Dendritic cell treated with granulocyte-macrophage colony-stimulating factor and Interleukin-4, amounts not matched to agents 40 ng/mL and 50 ng/mL, for 4 days (primary cell): ENCODE data around the gene DARS1.

ENCODE experiments used
- H3K27ac Mint-ChIP-seq: one replicate; pipeline ENCODE4 v1.8.0; 2022; ENCODE audit warnings: mild to moderate bottlenecking, mixed read lengths
- H3K27me3 Mint-ChIP-seq: one replicate; pipeline ENCODE4 v1.8.0; 2022; ENCODE audit warnings: mild to moderate bottlenecking, mixed read lengths
- H3K36me3 Mint-ChIP-seq: one replicate; pipeline ENCODE4 v1.8.0; 2022; ENCODE audit warnings: low read depth, mixed read lengths
- H3K4me1 Mint-ChIP-seq: one replicate; pipeline ENCODE4 v1.8.0; 2022; ENCODE audit warnings: low read depth, mixed read lengths
- H3K4me3 Mint-ChIP-seq: one replicate; pipeline ENCODE4 v1.8.0; 2022; ENCODE audit warnings: mild to moderate bottlenecking, moderate library complexity, mixed read lengths
- H3K9me3 Mint-ChIP-seq: one replicate; pipeline ENCODE4 v1.8.0; 2022; ENCODE audit warnings: mixed read lengths
- intact Hi-C: fragments of 100-400 bp; cut with micrococcal nuclease; formaldehyde crosslinking; loops from one replicate; pipeline ENCODE4 v1.15.0; 2022

The DARS1 gene

DNA sequence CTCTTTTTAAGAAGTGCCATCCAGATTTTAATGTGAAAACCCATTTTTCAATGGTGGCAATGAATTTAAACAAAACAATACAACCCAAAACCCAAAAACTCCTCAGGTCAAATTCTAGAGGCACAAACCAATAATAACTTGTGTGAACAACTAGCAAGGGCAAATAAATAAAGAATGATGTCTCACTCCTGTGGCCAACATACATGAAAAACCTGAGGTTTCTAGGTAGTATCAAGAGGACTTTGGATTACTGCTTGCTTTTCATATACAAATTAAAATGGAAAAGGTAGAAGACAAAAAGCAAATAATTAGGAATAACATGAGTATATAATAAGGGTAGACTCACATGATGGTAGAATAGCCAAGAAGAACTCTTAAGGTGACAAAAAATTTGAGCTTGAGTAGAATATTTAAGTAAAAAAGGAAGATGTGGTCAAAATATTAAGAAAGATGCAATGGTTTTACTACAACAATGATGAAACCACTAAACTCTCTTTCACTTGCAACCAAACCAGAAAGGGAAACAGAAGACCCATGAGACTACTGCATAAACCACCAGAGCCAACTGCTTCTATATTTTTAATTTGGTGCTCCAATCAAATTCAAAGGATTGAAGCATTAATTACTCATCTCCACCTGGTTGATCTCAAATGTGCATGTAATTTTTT is 53.5 kb downstream of the DARS1 start:
- intact Hi-C loops: no loop called here
- Mint-ChIP-seq H3K27me3 (no peaks in the 10 kb centered on the region), H3K4me1 (peaks cover 15% of the 10 kb centered on the region), H3K4me3 (no peak overlapping the region), H3K9me3 (no peaks in the 10 kb centered on the region), H3K27ac (no peak overlapping the region), H3K36me3 (peaks cover 65% of the 10 kb centered on the region)

DNA sequence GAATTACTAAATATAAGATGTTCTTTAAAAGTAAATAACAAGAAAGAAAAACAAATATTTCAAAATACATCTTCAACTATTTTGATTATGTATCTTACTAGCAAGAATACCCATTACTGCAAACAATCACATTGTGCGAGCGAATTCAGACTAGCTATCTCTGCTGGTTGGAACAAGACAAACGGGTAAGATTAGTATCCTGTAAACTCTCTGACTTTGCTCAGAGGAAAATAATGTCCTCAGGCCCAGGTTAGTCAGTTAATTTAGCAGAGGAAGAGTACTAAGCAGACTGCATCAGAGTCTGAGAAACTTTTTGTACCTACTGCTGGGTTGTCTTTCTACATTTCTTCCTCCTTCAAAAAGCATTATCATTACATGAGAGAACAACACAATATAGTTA is 58.8 kb downstream of the DARS1 start:
- peaks cover 44% of the 10 kb centered on the region for H3K36me3 Mint-ChIP-seq
- H3K27ac Mint-ChIP-seq: no peak overlapping the region
- H3K4me1 Mint-ChIP-seq: peaks cover under 1% of the 10 kb centered on the region
- H3K27me3 Mint-ChIP-seq: no peaks in the 10 kb centered on the region
- intact Hi-C loops: loop anchor here (10.0 kb wide), 1 partner anchor 48 kb away; no protein-coding TSS in a partner anchor
- H3K4me3 Mint-ChIP-seq: no peak overlapping the region
- no peaks in the 10 kb centered on the region for H3K9me3 Mint-ChIP-seq

DNA sequence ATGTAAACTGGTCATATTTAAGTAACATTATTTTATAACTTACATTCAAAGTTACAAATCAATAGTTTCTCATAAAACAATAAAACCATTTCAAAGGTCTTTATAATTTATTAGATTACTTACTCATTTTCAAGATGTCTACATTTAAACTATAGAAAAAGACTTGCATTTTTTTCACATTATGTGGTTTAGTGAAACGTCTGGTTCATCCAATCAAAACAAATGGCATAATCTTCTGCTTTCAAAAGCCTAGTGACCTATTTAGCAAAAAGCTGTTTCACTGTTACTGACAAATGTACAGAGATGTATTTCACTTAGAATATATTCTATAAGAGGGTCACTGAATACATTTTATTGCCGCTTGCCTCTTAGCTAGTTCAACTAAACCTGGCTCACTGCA is 59.9 kb downstream of the DARS1 start:
- Mint-ChIP-seq H3K27ac (no peak overlapping the region), H3K4me1 (no peaks in the 10 kb centered on the region), H3K27me3 (no peaks in the 10 kb centered on the region), H3K4me3 (no peak overlapping the region), H3K36me3 (peaks cover 41% of the 10 kb centered on the region), H3K9me3 (no peaks in the 10 kb centered on the region)
- intact Hi-C loops: loop anchor here (10.0 kb wide), 1 partner anchor 49 kb away; no protein-coding TSS in a partner anchor

DNA sequence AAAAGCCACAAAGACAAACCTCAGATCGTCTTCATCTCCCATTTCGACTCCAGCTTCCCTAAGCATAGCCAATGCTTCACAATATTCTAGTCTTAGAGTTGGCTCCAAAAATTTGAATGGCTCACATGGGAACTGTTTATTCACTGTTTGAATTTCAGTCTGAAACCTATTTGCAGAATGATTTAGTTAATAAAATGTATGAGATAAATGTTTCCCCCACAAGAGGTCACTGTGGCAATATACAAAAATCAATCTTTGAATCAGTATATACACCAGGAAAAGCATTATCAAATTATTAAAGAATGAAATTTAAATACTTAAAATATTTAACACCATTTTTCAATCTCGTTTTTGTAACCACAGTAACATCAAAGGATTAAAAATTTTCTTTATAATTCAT is 69.2 kb downstream of the DARS1 start:
- Mint-ChIP-seq H3K4me3 (no peak overlapping the region), H3K9me3 (no peaks in the 10 kb centered on the region), H3K27ac (no peak overlapping the region), H3K4me1 (no peaks in the 10 kb centered on the region), H3K27me3 (no peaks in the 10 kb centered on the region), H3K36me3 (peaks cover 46% of the 10 kb centered on the region)
- intact Hi-C loops: loop anchor here (10.0 kb wide), 1 partner anchor 209 kb away; no protein-coding TSS in a partner anchor

DNA sequence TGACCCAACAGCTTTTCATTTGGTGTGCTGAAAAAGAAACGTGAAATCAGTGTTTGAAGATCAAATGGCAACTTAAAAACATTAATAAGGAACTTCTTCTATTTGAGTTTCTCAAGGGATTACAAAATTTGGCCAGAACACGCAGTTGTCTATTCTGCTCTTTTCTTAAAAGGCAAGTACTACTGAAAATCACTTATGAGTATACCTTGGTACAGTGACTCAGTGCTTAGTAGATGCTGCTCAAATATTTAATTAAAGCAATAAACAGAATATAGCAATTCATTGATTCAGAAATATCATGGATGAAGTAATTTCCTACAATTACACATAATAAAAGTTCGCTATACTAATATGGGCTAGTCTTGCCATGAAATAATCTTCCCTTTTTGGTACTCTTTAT is 70.9 kb downstream of the DARS1 start:
- Mint-ChIP-seq H3K36me3 (peaks cover 49% of the 10 kb centered on the region), H3K4me1 (no peaks in the 10 kb centered on the region), H3K9me3 (no peaks in the 10 kb centered on the region), H3K27ac (no peak overlapping the region), H3K27me3 (no peaks in the 10 kb centered on the region), H3K4me3 (no peak overlapping the region)
- intact Hi-C loops: loop anchor here (1.0 to 10.0 kb wide), 2 partner anchors 210 to 464 kb away; no protein-coding TSS in a partner anchor

DNA sequence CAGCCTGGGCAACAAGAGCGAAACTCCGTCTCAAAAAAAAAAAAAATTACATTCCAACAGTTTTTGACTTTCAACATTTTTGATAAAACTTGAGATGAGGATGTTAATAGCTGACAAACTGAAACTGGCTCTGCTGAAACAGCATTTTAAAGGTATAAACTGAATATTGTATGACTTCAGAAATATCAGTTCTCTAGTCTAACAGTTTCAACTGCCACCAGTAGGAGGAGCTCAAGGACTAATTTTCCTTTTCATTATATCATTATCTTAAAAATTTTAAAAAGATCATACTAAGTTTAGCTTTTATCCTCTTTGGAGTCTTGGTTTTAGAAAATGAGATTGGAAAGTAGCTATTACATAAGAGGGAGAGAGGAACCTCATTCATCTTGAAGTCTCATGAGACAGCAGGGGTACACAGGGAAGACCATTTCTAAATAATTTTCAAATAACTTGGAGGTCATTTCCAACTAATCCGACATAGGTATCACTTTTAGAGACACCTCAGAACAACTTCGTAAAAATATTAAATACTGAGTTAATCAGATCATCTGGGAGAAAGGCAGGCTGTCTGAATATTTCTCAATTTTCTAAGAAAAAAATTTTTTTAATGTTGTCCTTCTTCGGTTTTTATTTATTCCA is 71.6 kb downstream of the DARS1 start:
- H3K36me3 Mint-ChIP-seq: peaks cover 49% of the 10 kb centered on the region
- no peaks in the 10 kb centered on the region for H3K4me1 Mint-ChIP-seq
- no peak overlapping the region for H3K4me3 Mint-ChIP-seq
- H3K27me3 Mint-ChIP-seq: no peaks in the 10 kb centered on the region
- intact Hi-C loops: loop anchor here (1.0 to 10.0 kb wide), 2 partner anchors 211 to 464 kb away; no protein-coding TSS in a partner anchor
- no peak overlapping the region for H3K27ac Mint-ChIP-seq
- H3K9me3 Mint-ChIP-seq: no peaks in the 10 kb centered on the region

DNA sequence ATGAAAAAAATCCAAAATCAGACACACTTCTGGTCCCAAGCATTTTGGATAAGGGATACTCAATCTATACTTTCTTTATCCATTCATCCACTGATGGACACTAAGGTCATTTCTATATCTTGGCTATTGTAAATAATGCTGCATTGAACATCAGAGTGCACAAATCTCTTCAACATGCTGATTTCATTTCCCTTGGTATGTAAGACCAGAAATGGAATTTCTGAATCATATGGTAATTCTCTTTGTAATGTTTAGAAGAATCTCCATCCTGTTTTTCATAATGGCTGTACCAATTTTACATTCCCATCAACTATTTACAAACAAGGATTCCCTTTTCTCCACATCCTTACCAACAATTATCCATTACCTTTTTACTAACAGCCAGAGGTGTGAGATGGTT is 75.5 kb downstream of the DARS1 start:
- Mint-ChIP-seq H3K27ac (no peak overlapping the region), H3K36me3 (peaks cover 74% of the 10 kb centered on the region)

DNA sequence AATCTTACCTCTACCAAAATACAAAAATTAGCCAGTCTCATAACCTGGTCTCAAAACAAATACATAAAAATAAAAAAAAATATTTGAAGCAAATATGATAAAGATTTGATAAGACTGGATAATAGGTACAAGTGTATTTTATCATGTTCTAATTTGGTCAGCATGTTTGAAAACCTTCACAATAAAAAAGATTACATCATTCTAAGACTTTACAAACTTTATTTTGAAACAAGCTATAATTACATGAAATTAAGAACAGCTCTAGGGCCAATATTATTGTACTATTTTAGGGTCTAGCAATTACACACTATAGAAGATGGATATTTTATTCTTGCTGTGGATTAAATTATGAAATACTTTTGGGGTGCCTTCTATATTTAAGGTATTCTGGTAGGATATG is 79.7 kb downstream of the DARS1 start:
- Mint-ChIP-seq H3K27ac (no peak overlapping the region), H3K36me3 (peaks cover 72% of the 10 kb centered on the region), H3K4me1 (no peaks in the 10 kb centered on the region), H3K4me3 (no peak overlapping the region), H3K27me3 (no peaks in the 10 kb centered on the region), H3K9me3 (no peaks in the 10 kb centered on the region)
- intact Hi-C loops: no loop called here

More for the DNA sequence above, 75.5 kb downstream of the DARS1 start:
- no peaks in the 10 kb centered on the region for H3K27me3 Mint-ChIP-seq
- no peaks in the 10 kb centered on the region for H3K9me3 Mint-ChIP-seq
- H3K4me3 Mint-ChIP-seq: no peak overlapping the region
- intact Hi-C loops: loop anchor here (10.0 kb wide), 1 partner anchor 215 kb away; no protein-coding TSS in a partner anchor
- no peaks in the 10 kb centered on the region for H3K4me1 Mint-ChIP-seq

DNA sequence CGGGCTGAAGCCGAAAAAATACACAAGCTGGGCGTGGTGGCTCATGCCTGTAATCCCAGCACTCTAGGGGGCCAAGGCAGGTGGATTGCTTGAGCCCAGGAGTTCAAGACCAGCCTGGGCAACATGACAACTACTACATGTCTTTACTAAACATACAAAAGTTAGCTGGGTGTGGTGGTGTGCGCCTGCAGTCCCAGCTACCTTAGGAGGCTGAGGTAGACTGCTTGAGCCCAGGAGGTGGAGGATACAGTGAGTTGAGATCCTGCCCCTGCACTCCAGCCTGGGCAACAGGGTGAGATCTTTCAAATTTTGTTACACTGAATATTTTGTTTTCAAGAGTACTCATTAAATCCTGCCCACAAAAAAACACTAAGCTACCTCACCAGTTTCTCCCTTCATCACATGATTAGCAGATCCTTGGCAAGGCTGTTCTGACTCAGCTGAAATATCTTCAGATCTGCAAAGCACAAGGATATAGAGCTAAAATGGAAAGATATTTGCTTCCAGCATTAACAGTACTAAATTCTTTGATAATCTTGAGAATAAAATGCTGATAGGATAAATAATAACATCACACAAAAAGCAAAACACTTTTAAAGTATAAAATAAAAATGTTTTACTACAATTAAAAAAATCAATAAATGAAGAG is 81.0 kb downstream of the DARS1 start:
- intact Hi-C loops: no loop called here
- Mint-ChIP-seq H3K4me1 (no peaks in the 10 kb centered on the region), H3K36me3 (peaks cover 60% of the 10 kb centered on the region), H3K4me3 (no peak overlapping the region), H3K27ac (peak overlapping the region; percentile 22), H3K27me3 (no peaks in the 10 kb centered on the region), H3K9me3 (no peaks in the 10 kb centered on the region)

DNA sequence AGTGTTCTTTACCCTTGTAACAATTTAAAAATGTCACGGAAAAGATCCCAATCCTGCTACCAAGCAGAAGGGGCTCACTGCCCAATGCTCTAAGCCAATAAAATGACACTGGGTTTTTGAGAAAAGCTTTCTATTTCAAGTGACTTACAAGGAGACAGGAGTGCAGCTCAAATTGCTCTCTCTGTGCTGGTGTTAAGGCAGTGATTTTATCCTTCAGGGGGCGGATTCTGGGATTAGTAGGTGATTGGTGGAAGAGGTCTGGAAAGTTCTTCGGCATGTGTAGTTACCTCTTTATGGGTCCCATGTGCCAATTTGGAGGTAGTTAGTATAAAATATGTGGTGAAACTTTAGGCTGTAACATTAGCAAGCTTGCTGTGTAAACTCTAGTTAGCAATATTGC is 81.8 kb downstream of the DARS1 start:
- intact Hi-C loops: no loop called here

DNA sequence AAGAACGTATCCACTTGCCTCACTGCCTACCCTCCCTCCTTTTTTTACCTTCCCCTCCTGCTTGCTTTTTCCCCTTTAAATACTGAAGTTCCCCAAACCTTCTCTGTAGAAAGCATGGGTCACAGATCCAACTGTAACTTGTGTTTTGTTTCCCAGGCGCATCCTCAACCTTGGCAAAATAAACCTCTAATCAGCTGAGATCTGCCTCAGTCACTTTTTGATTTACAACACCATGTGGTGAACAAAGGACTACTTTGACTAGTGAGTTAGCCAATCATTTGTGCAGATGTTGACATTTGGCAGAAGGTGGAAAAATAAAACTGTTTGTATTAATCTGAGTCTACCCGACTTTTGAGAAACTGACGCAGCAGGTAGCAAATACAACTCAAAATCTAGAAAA is 85.9 kb downstream of the DARS1 start:
- no peak overlapping the region for H3K4me3 Mint-ChIP-seq
- H3K9me3 Mint-ChIP-seq: no peaks in the 10 kb centered on the region
- intact Hi-C loops: no loop called here
- no peaks in the 10 kb centered on the region for H3K4me1 Mint-ChIP-seq
- H3K36me3 Mint-ChIP-seq: peaks cover 31% of the 10 kb centered on the region
- H3K27ac Mint-ChIP-seq: no peak overlapping the region
- no peaks in the 10 kb centered on the region for H3K27me3 Mint-ChIP-seq

More for the DNA sequence above, 81.8 kb downstream of the DARS1 start:
- H3K4me1 Mint-ChIP-seq: no peaks in the 10 kb centered on the region
- no peaks in the 10 kb centered on the region for H3K27me3 Mint-ChIP-seq
- H3K4me3 Mint-ChIP-seq: no peak overlapping the region
- H3K36me3 Mint-ChIP-seq: peaks cover 58% of the 10 kb centered on the region
- no peak overlapping the region for H3K27ac Mint-ChIP-seq
- H3K9me3 Mint-ChIP-seq: no peaks in the 10 kb centered on the region

DNA sequence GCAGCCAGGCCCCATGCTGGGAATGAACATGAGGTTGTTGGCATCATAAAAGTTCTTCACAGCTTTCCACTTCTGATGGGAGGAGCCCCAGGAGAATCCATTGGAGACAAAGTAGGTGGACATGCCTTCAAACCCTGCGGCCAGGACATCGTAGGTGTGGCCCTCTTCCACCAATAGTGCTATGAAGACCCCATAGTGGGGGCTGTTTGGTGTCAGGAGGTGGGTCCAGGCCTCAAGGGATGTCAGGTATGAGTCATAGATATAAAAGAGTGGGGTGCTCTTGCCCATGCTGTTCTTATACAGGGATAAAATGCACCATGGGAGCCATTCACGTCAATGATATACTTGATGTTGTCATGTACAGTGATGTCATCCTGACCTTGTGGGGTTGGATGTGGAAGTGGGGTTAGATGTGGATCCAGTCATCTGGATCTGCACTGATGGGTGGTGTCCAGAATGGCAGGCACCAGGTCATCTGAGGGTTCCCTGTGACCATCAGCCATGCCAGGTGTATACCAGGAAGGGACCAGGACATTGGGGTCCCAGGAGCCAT is 87.1 kb downstream of the DARS1 start:
- Mint-ChIP-seq H3K4me1 (peaks cover 7% of the 10 kb centered on the region), H3K36me3 (peaks cover 18% of the 10 kb centered on the region), H3K4me3 (no peak overlapping the region), H3K27me3 (no peaks in the 10 kb centered on the region), H3K9me3 (no peaks in the 10 kb centered on the region), H3K27ac (no peak overlapping the region)
- intact Hi-C loops: no loop called here

DNA sequence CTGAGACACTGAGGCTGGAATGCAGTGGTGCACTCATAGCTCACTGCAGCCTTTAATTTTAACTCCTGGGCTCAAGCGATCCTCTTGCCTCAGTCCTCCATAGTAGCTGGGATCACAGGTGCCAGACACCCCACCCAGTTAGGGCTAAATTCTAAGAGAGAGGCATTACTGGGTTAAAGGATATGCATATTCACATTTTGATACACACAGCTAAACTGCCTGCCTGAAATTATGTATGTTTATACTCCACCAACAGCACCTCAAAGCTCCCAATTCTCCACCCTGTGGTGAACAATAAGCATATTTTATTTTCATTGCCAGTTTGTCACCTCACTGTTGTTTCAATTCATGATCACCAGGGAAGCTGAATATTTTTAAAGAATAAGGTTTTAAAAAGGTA is 90.5 kb downstream of the DARS1 start:
- Mint-ChIP-seq H3K9me3 (no peaks in the 10 kb centered on the region), H3K4me3 (no peak overlapping the region), H3K36me3 (peaks cover 12% of the 10 kb centered on the region), H3K27ac (no peak overlapping the region), H3K4me1 (peaks cover 24% of the 10 kb centered on the region), H3K27me3 (no peaks in the 10 kb centered on the region)
- intact Hi-C loops: no loop called here

DNA sequence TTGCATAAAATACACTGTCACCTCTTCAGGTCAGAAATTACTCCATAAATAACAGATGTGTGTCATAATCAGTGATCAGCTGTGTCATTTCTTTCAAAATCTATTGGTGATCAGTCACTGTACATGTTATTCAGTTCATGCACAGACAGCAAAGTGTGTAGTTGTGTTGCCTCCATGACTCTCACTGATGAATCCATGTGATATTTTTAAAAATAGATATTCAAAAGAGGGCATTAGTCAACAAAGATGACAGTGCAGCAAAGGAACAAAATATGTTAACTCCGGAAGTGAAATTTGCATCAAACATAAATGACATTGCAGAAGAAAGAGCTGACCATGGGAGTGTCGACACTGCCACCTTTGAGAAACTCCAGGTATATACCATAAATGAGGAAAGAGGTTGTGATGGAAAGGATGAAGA is 92.0 kb downstream of the DARS1 start:
- Mint-ChIP-seq H3K27me3 (no peaks in the 10 kb centered on the region), H3K9me3 (peaks cover 14% of the 10 kb centered on the region), H3K27ac (no peak overlapping the region), H3K4me1 (peaks cover 31% of the 10 kb centered on the region), H3K36me3 (peaks cover 6% of the 10 kb centered on the region), H3K4me3 (no peak overlapping the region)
- intact Hi-C loops: no loop called here
